Neural cell (in vitro differentiated cells): ENCODE data around the gene SP7.

Experiments used
- CTCF ChIP-seq: fragments of 450-650 bp; IDR thresholded peaks from 2 replicates; pipeline ENCODE4 v1.5.1; 2014; ENCODE audit warnings: antibody characterized with exemption, mild to moderate bottlenecking, moderate library complexity; ENCODE audit not compliant: poor library complexity, severe bottlenecking
- EP300 ChIP-seq: fragments of 450-650 bp; conservative IDR thresholded peaks from 2 replicates; pipeline ENCODE4 v1.6.1; 2014; ENCODE audit warnings: antibody characterized with exemption, mild to moderate bottlenecking, moderate library complexity; ENCODE audit not compliant: poor library complexity, severe bottlenecking
- EZH2 ChIP-seq: fragments of 200-600, 300-800 bp; shearing (Covaris generic), sonication (generic); IDR thresholded peaks from 2 replicates; pipeline ENCODE4 v1.6.1; 2014; ENCODE audit warnings: antibody characterized with exemption, low read length, borderline replicate concordance, mild to moderate bottlenecking; ENCODE audit not compliant: insufficient read depth, poor library complexity, severe bottlenecking
- REST ChIP-seq: IDR thresholded peaks from 2 replicates; pipeline ENCODE4 v1.6.1; 2012; ENCODE audit warnings: borderline replicate concordance
- TAF1 ChIP-seq: IDR thresholded peaks from 2 replicates; pipeline ENCODE4 v1.6.1; 2012; ENCODE audit warnings: low read depth

DNA sequence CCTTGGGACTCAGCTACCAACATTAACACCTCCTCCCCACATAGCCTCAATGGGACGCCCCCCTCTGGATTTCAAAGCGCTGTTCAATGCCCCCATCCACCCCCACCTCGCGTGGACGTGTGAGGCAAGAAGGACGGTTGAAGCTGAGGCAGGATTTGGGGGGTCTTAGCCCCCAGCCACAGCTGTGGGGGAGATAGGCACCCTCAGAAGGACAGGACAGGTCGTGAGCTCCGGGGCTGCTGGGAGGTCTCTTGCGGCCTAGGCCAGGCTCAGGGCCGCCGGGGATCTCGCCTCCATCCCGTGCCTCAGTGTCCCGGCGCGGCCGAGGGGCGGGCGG lies 8.3 kb upstream of the SP7 start:
- TF ChIP-seq REST (no peak), CTCF (no peak), EP300 (no peak), TAF1 (no peak), EZH2 (no peak)
